Trophoblast cell (in vitro differentiated cells and primary cell): ENCODE measurements around the gene MAP2.
A peak's percentile ranks its signal among the peaks of the same experiment; 100 is the strongest.

Experiments used
- DNase-seq, 2 donors: peaks; one replicate each; pipeline ENCODE4 v3.0.0-alpha.2; 2016
- H2AFZ ChIP-seq: 2 replicates; pipeline ENCODE4 v1.6.1; 2013; ENCODE audit warnings: low read length, moderate library complexity, mild to moderate bottlenecking; ENCODE audit not compliant: insufficient read depth, poor library complexity
- H2AK5ac ChIP-seq: 2 replicates; pipeline ENCODE4 v1.6.1; 2013; ENCODE audit warnings: mild to moderate bottlenecking, low read length
- H2BK120ac ChIP-seq: 2 replicates; pipeline ENCODE4 v1.6.1; 2013; ENCODE audit warnings: low read length, mild to moderate bottlenecking, moderate library complexity; ENCODE audit not compliant: insufficient read depth, poor library complexity
- H2BK12ac ChIP-seq: 2 replicates; pipeline ENCODE4 v1.6.1; 2013; ENCODE audit warnings: mild to moderate bottlenecking, low read length, moderate library complexity
- H2BK5ac ChIP-seq: 2 replicates; pipeline ENCODE4 v1.6.1; 2013; ENCODE audit warnings: low read length, low read depth, moderate library complexity, mild to moderate bottlenecking; ENCODE audit not compliant: poor library complexity
- H3K14ac ChIP-seq: 2 replicates; pipeline ENCODE4 v1.6.1; 2013; ENCODE audit warnings: mild to moderate bottlenecking, low read length
- H3K18ac ChIP-seq: 2 replicates; pipeline ENCODE4 v1.6.1; 2013; ENCODE audit warnings: mild to moderate bottlenecking, low read length
- H3K23ac ChIP-seq: 2 replicates; pipeline ENCODE4 v1.6.1; 2013; ENCODE audit warnings: low read length
- H3K27ac ChIP-seq: 2 replicates; pipeline ENCODE4 v1.5.1; 2013; ENCODE audit warnings: low read depth, mild to moderate bottlenecking, inconsistent platforms, low read length, moderate library complexity
- H3K27me3 ChIP-seq: 2 replicates; pipeline ENCODE4 v1.6.1; 2013; ENCODE audit warnings: inconsistent platforms, mild to moderate bottlenecking, low read length, moderate library complexity; ENCODE audit not compliant: insufficient read depth
- H3K36me3 ChIP-seq, 2 experiments: 1 replicate in 1 of 2; 2 replicates in 1 of 2; pipeline ENCODE4 v1.6.1; 2013; ENCODE audit warnings: low read length in 2 of 2, mild to moderate bottlenecking in 2 of 2, moderate library complexity in 1 of 2; ENCODE audit not compliant: insufficient read depth in 2 of 2, control insufficient read depth in 1 of 2
- H3K4ac ChIP-seq: 2 replicates; pipeline ENCODE4 v1.6.1; 2013; ENCODE audit warnings: low read depth, mild to moderate bottlenecking, low read length, moderate library complexity
- H3K4me1 ChIP-seq, 2 experiments: 1 replicate in 1 of 2; 2 replicates in 1 of 2; pipeline ENCODE4 v1.6.1; 2013; ENCODE audit warnings: low read length in 2 of 2, mild to moderate bottlenecking in 2 of 2, moderate library complexity in 1 of 2; ENCODE audit not compliant: insufficient read depth in 2 of 2, control insufficient read depth in 1 of 2
- H3K4me2 ChIP-seq: 2 replicates; pipeline ENCODE4 v1.6.1; 2013; ENCODE audit warnings: inconsistent platforms, mild to moderate bottlenecking, low read length, moderate library complexity
- H3K4me3 ChIP-seq: 2 replicates; pipeline ENCODE4 v1.5.1; 2013; ENCODE audit warnings: mild to moderate bottlenecking, low read depth, low read length, inconsistent platforms
- H3K79me1 ChIP-seq: one replicate; pipeline ENCODE4 v1.6.1; 2013; ENCODE audit warnings: low read length
- H3K79me2 ChIP-seq: 2 replicates; pipeline ENCODE4 v1.6.1; 2013; ENCODE audit warnings: low read length, mild to moderate bottlenecking; ENCODE audit not compliant: control insufficient read depth, insufficient read depth, poor library complexity
- H3K9ac ChIP-seq: 2 replicates; pipeline ENCODE4 v1.6.1; 2013; ENCODE audit warnings: mild to moderate bottlenecking, low read length
- H3K9me3 ChIP-seq: 2 replicates; pipeline ENCODE4 v1.6.1; 2013; ENCODE audit warnings: low read depth, mild to moderate bottlenecking, control low read depth, inconsistent platforms, low read length; ENCODE audit not compliant: insufficient read depth
- H4K12ac ChIP-seq: 2 replicates; pipeline ENCODE4 v1.6.1; 2013; ENCODE audit warnings: low read depth, mild to moderate bottlenecking, low read length, moderate library complexity
- H4K8ac ChIP-seq: 2 replicates; pipeline ENCODE4 v1.6.1; 2013; ENCODE audit warnings: low read depth, mild to moderate bottlenecking, low read length, moderate library complexity
- H4K91ac ChIP-seq: one replicate; pipeline ENCODE4 v1.6.1; 2013; ENCODE audit warnings: low read depth, mild to moderate bottlenecking, low read length, moderate library complexity
- WGBS: extraction: QIAGEN DNeasy Blood & Tissue Kit; methylation state at CpG from one replicate; pipeline ENCODE4 v1.1.7; 2013; ENCODE audit warnings: missing lambda C conversion rate; ENCODE audit not compliant: insufficient read length, insufficient coverage; ENCODE audit errors: extremely low coverage; 5-methylcytosine and 5-hydroxymethylcytosine counted together

MAP2 gene

DNA sequence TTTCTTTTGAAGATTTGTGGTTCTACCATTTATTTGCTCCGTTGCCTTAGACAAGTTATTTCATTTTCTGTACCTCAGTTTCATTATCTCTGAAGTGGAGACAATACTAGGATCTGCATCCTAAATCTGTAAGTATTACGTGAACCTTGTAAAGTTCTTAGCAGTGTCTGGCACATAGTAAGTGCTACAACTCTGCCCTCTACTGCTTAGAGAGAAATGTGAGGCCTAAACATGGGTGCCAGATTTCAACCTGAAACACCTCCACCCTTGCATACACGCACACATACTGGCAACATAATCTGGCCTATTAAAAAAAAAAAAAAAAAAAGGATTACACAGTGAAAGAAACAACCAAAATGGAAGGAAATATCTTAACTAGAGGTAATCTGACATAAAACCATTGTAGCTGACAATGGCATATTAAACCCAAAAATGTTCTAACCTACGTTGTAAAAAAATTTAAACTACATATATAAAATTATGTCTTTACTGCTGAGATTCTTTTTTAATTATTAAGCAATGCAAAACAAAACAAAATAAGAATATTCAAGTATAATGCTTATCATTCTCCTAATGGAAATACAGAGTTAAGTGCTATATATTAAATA, 132.6 kb downstream of the MAP2 start:
- Histone ChIP-seq H3K9ac (no peak overlapping the region), H3K18ac (no peak overlapping the region), H4K8ac (no peak overlapping the region), H3K9me3 (no peaks in the 10 kb centered on the region), H3K27ac (no peak overlapping the region), H4K91ac (no peak overlapping the region), H3K4me1 (no peaks in the 10 kb centered on the region), H3K23ac (no peak overlapping the region), H2AK5ac (no peak overlapping the region), H3K4me2 (no peak overlapping the region), H3K79me2 (no peaks in the 10 kb centered on the region), H2BK12ac (no peak overlapping the region), H3K79me1 (no peaks in the 10 kb centered on the region), H3K14ac (no peak overlapping the region), H3K36me3 (no peaks in the 10 kb centered on the region), H2BK120ac (no peak overlapping the region), H2BK5ac (no peak overlapping the region), H3K27me3 (no peaks in the 10 kb centered on the region), H2AFZ (no peak overlapping the region), H4K12ac (no peak overlapping the region), H3K4me3 (no peak overlapping the region), H3K4ac (no peak overlapping the region)
- DNase-seq, result peak in 1 of 2 donors; percentile 43
- WGBS, result no CpG with 5 or more reads among the region's 4 CpGs

GRCh38 chr2:209560911-209561310, 137.1 kb downstream of the MAP2 start:
- H2BK12ac ChIP-seq, result no peak overlapping the region
- no peak overlapping the region for H2BK120ac ChIP-seq
- no peaks in the 10 kb centered on the region for H3K79me2 ChIP-seq
- H3K79me1 ChIP-seq, result no peaks in the 10 kb centered on the region
- no peaks in the 10 kb centered on the region for H3K36me3 ChIP-seq
- no peak overlapping the region for H2AFZ ChIP-seq
- no peak overlapping the region for H2BK5ac ChIP-seq
- no peak overlapping the region for H3K4ac ChIP-seq
- H3K4me1 ChIP-seq, result no peaks in the 10 kb centered on the region
- H2AK5ac ChIP-seq, result no peak overlapping the region
- H3K4me3 ChIP-seq, result no peak overlapping the region
- H3K18ac ChIP-seq, result no peak overlapping the region
- H3K23ac ChIP-seq, result no peak overlapping the region
- no peaks in the 10 kb centered on the region for H3K27me3 ChIP-seq
- H4K91ac ChIP-seq, result no peak overlapping the region
- H3K9ac ChIP-seq, result no peak overlapping the region
- H4K8ac ChIP-seq, result no peak overlapping the region
- no peak overlapping the region for H3K4me2 ChIP-seq
- H4K12ac ChIP-seq, result no peak overlapping the region
- no peaks in the 10 kb centered on the region for H3K9me3 ChIP-seq
- H3K27ac ChIP-seq, result no peak overlapping the region
- no peak overlapping the region for H3K14ac ChIP-seq
- no peak for DNase-seq
- WGBS, result no CpG with 5 or more reads among the region's 3 CpGs

GRCh38 chr2:209563453-209563852, 139.6 kb downstream of the MAP2 start:
- no peak overlapping the region for H3K9ac ChIP-seq
- no peak overlapping the region for H3K14ac ChIP-seq
- H3K18ac ChIP-seq, result no peak overlapping the region
- H3K4me1 ChIP-seq, result no peaks in the 10 kb centered on the region
- H3K4ac ChIP-seq, result no peak overlapping the region
- H3K27ac ChIP-seq, result no peak overlapping the region
- H3K79me2 ChIP-seq, result no peaks in the 10 kb centered on the region
- H3K27me3 ChIP-seq, result no peaks in the 10 kb centered on the region
- no peak overlapping the region for H2AFZ ChIP-seq
- H3K4me2 ChIP-seq, result no peak overlapping the region
- no peak overlapping the region for H2BK5ac ChIP-seq
- no peaks in the 10 kb centered on the region for H3K79me1 ChIP-seq
- H3K36me3 ChIP-seq, result no peaks in the 10 kb centered on the region
- no peak overlapping the region for H3K23ac ChIP-seq
- no peak overlapping the region for H2AK5ac ChIP-seq
- no peak overlapping the region for H4K8ac ChIP-seq
- H3K9me3 ChIP-seq, result no peaks in the 10 kb centered on the region
- no peak overlapping the region for H3K4me3 ChIP-seq
- no peak overlapping the region for H4K12ac ChIP-seq
- H2BK12ac ChIP-seq, result no peak overlapping the region
- no peak overlapping the region for H2BK120ac ChIP-seq
- H4K91ac ChIP-seq, result no peak overlapping the region
- no CpG with 5 or more reads among the region's 5 CpGs for WGBS
- DNase-seq, result no peak

- no peak overlapping the region for H3K23ac ChIP-seq
- no CpG with 5 or more reads among the region's 3 CpGs for WGBS
- no peak overlapping the region for H4K91ac ChIP-seq
- no peaks in the 10 kb centered on the region for H3K79me2 ChIP-seq
- no peak for DNase-seq
- no peak overlapping the region for H3K18ac ChIP-seq
- no peak overlapping the region for H4K12ac ChIP-seq
- no peaks in the 10 kb centered on the region for H3K27me3 ChIP-seq
- H3K9ac ChIP-seq, result peak overlapping the region; percentile 31
- no peak overlapping the region for H2BK12ac ChIP-seq
- no peak overlapping the region for H3K14ac ChIP-seq
- H2BK5ac ChIP-seq, result no peak overlapping the region
- no peaks in the 10 kb centered on the region for H3K9me3 ChIP-seq
- H2AK5ac ChIP-seq, result no peak overlapping the region
- H3K27ac ChIP-seq, result no peak overlapping the region
- H2AFZ ChIP-seq, result no peak overlapping the region
- no peak overlapping the region for H3K4ac ChIP-seq
- H3K36me3 ChIP-seq, result no peaks in the 10 kb centered on the region
- no peak overlapping the region for H3K4me3 ChIP-seq
- H3K79me1 ChIP-seq, result no peaks in the 10 kb centered on the region
- no peak overlapping the region for H4K8ac ChIP-seq
- H3K4me2 ChIP-seq, result no peak overlapping the region
- H3K4me1 ChIP-seq, result no peaks in the 10 kb centered on the region
- H2BK120ac ChIP-seq, result no peak overlapping the region
These were observed 141.0 kb downstream of the MAP2 start for GRCh38 chr2:209564816-209565215.
